Hematopoietic multipotent progenitor cell treated with erythropoietin and hydrocortisone succinate and interleukin-3 and kit ligand, for 15 days (in vitro differentiated cells): ENCODE measurements around the gene NUDT5.
A peak's percentile ranks its signal among the peaks of the same experiment; 100 is the strongest.
"Not testable (repeated sequence)": the region's sequence is repeated elsewhere in the genome, so short reads cannot be mapped to it uniquely, and the experiment has no call there.

Experiments used
- DNase-seq: peaks from one replicate; pipeline ENCODE4 v3.0.0-alpha.2; 2015; ENCODE audit warnings: low spot score

Gene NUDT5

DNA sequence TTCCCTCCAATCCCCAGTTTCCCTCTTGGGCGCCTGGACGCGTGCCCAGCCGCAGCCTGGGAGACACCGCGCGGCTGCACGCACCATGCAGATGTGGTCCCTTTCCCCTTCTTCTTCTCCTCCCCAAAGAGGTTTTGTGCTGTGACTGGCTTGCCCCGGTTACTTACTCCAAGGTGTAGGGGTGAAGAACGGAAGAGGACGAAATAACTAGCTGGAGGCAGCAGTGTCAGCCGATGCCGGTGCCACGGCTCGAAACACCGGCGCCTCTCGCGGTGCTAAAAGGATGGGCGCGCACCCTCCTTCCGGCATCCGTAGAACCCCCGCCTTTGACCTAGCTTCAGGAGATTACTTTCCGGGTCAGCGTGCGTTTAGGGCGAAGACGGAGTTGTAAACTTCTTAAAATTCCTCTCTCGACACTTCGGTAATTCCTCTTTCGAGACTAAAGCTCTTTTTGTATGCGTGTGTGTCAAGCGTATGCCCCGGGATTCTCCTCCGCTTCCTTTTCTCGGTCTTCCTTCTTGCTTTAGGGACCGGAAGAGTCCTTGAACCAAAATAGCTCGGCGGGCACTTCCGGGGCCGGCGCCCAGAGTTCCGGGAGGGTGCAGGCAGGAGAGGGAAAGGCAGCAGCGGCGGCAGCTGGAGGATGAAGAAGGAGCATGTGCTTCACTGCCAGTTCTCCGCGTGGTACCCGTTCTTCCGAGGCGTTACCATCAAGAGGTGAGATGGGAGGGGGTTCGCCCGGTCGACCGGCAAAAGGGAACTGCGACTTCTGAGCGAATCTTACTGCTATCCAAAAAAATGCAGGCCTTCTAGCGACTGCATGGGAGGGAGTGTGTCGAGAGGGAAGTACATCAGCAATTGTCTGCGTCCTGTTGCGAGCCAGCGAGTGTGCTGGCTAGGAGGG lies at the start of gene NUDT5, which contains the start of gene CDC123:
NUDT5 (minus strand) TSS at position 289 of the 904 bp plus-strand sequence. CDS start 9,600 bp downstream, outside the sequence.
CDC123 (plus strand) TSS at position 586 of the 904 bp plus-strand sequence; CDS start at position 644, 58 bp downstream.
- DNase-seq, result peak; percentile 87

DNA sequence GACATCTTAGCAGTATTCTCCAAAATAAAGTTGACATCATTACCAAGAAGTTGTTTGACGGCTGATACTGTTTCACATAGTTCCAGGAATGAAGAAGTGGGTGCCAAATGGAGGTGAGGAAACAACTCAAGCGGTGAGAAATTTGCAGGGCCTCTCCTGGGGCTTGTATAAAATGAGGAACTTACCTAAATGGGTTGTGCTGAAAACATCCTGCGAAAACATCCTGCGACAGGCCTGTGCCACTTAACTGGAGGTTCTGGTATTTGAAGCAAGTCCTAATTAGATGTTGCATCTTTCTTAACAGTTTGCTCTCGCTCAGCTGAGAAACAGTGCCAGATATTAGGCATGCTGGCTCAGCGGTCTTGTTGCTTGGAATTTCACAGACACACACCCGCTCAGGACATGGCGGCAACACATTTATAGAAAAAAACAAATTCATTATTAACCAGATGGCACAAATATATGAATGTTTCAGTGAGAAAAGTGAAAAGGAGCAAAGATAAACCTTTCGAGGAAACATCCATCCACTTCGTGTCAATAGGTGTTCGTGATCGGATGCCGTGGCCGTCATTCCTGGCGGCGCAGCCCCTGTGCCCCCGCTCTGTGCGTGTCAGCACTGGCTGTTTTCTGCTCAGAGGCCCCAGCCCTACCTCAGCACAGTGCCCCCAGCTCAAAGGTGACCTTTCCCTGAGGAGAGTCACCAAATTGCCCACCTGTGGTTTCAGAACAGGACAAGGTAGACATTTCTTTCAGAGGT lies 48.4 kb upstream of the NUDT5 start:
- DNase-seq, result no peak

DNA sequence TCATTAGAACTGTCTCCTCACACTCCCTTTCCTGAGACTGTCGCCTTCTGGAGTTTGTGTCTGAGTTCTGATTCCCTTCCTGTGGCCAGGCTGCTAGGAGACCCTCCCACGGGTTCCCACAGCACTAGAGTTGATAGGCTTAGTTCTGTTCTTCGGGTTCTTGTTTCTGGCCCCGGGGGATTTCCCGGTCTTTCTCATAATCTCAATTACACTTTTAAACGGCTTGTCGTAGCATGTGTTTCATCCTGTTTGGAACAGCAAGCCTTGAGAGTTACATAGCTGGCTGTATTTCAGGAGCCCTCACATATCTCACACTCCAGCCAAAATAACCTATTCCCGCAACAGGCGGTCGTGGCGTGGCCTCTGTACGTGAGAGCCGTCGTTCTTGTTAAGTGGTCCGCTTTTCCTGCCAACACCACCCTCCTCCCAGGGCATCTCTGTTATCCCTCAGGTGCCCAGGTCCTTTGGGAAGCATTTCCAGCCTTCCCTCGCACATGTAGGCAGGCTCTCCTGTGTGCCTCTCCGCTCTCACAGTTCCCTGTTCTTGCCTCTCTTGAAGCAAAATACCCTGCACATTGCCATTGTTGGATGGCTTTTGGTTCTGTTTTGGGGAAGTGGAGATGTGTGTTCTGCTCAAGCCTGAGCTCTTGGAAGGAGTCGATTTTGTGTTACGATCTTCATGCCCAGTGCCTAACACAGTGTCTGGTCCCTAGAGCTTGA lies 46.3 kb upstream of the NUDT5 start:
- DNase-seq, result no peak

DNA sequence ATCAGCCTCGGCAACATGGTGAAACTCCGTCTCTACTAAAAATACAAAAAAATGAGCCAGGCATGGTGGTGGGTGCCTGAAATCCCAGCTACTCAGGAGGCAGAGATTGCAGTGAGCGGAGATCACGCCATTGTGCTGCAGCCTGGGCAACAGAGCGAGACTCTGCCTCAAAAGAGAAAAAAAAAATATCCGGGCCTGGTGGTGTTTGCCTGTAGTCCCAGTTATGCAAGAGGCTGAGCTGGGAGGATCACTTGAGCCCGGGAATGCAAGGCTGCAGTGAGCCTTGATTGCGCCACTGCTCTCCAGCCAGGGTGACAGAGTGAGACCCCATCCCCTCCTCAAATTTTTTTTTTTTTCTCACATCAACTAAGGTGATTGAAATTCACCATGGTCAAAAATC lies 43.1 kb upstream of the NUDT5 start:
- DNase-seq, result no peak

DNA sequence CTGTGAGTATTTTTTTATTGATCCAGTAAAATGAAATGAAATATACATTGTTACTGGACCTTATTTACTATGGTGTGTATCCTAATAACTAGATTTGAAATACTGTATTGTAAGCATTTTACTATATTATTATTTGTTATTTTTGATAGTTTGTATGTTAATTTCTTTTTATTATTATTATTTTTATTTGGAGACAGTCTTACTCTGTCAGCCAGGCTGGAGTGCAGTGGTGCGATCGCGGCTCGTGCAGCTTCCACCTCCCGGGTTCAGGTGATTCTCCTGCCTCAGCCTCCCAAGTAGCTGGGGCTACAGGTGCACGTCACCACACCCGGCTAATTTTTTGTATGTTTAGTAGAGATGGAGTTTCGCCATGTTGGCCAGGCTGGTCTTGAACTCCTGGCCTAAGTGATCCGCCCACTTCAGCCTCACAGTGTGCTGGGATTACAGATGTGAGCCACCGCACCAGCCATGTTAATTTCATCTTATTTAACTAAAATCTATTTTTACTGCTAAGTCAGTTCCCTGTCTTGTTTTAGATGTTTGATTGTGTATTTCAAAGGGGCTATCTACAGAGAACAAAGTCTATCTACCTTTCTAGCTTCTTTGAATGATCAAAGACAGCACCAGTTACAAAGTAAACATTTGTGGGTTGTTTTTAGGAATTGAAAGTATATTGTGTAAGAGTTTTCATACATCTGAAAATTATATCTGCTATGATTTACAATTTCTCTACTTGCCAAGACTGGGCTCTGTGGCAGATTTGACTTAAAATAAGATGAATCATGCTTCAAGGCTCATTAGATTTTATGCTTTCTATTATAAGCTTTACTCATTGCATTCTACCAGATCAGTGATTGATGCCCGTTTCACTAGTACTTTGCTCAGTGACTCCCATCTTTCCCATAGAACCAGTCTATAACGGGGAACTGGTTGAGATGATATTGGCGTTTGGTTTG lies 41.9 kb upstream of the NUDT5 start:
- DNase-seq, result no peak

DNA sequence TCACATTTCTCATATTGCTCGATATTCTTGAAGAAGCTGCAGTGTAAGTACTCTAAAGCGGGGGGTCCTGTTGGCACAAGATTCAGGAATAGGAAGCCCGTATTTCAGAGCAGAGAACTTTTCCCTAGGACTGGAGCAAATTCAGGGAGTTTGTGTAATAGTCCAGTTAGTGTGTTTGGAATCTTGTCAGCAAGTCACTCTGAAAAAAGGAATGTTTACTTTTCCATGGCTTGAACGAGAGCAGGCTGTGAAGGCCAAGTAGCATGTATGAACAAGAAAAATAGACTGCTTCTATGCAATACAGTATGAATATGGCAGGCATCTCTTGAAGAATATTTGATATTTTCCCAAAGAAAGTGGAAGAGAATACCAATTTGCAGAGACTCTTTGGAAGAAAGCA lies 40.1 kb upstream of the NUDT5 start:
- DNase-seq, result no peak

DNA sequence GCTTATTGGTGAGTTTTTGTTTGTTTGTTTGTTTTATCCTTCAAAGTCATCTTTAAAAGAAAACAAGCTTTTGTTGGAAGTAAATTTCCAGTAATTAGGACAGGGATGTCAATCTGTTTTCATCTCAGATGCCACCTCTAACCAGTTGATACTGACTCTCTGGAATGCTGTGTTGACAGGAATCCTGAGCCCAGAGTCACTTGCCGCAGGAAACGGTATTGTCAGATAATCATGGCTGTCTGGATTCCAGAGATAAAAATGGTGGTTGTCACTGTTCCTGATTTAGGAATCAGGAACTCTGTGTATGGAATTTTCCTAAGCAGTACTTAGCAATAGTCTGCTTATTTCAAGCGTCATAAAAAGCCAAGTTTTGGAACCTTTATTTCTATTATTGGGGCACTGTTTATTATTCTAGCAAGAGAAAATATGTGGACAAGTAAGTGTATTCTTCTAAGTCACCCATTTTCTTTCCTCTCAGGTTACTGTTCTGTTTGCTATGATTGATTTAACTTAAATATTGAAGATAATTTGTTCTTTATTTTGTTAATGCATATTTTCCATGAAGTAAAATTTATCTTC lies 39.5 kb upstream of the NUDT5 start:
- DNase-seq, result no peak

DNA sequence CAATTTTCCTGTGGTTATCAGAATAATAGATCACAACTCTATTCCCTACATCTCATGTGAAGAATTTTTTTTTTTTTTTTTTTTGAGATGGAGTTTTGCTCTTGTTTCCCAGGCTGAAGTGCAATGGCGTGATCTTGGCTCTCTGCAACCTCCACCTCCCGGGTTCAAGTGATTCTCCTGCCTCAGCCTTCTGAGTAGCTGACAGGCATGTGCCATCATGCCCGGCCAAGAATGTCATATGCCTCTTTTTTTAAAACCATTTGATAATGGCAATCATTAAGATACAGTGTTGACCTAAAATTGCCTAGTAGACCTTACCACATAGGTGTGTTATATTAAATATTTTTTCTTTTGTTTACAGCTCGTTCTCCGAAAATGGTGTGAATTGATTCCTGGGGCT lies 39.0 kb upstream of the NUDT5 start:
- not testable (repeated sequence) for DNase-seq

DNA sequence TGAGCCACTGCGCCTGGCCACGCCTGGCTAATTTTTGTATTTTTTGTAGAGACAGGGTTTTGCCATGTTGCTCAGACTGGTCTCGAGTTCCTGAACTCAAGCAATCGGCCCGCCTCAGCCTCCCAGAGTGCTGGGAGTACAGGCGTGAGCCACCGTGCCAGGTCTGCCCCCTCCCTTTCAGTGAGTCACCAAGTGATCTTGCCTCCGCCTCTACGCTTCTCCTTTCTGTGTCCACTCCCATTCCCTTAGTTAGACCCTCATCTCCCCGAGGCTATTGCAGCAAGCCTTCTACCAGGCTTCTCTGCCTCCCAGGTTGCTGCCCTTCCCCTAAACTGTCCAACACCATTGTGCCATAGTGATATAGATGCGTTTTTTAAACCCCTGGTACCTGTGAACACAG lies 33.2 kb upstream of the NUDT5 start:
- no peak for DNase-seq

DNA sequence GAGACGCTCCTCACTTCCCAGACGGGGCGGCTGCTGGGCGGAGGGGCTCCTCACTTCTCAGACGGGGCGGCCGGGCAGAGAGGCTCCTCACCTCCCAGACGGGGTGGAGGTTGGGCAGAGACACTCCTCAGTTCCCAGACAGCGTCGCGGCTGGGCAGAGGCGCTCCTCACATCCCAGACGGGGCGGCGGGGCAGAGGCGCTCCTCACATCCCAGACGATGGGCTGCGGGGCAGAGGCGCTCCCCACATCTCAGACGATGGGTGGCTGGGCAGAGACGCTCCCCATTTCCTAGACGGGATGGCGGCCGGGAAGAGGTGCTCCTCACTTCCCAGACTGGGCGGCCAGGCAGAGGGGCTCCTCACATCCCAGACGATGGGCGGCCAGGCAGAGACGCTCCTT lies 30.7 kb upstream of the NUDT5 start:
- not testable (repeated sequence) for DNase-seq

DNA sequence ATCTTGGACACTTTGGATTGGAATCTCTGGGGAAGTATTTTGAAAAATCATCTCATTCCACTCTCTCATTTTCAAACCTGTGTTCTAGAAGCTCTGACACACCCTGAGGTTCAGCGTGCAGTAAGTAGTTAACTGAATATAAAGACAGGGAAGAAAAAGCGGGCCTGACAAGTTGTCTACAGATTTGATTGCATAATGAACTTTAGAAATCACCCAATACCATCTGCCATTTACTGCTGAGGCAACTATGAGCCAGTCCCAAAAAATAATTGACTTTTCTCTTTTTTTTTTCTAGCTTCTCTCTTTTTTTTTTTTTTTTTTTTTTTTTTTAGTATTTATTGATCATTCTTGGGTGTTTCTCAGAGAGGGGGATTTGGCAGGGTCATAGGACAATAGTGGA lies 29.8 kb upstream of the NUDT5 start:
- DNase-seq, result no peak

DNA sequence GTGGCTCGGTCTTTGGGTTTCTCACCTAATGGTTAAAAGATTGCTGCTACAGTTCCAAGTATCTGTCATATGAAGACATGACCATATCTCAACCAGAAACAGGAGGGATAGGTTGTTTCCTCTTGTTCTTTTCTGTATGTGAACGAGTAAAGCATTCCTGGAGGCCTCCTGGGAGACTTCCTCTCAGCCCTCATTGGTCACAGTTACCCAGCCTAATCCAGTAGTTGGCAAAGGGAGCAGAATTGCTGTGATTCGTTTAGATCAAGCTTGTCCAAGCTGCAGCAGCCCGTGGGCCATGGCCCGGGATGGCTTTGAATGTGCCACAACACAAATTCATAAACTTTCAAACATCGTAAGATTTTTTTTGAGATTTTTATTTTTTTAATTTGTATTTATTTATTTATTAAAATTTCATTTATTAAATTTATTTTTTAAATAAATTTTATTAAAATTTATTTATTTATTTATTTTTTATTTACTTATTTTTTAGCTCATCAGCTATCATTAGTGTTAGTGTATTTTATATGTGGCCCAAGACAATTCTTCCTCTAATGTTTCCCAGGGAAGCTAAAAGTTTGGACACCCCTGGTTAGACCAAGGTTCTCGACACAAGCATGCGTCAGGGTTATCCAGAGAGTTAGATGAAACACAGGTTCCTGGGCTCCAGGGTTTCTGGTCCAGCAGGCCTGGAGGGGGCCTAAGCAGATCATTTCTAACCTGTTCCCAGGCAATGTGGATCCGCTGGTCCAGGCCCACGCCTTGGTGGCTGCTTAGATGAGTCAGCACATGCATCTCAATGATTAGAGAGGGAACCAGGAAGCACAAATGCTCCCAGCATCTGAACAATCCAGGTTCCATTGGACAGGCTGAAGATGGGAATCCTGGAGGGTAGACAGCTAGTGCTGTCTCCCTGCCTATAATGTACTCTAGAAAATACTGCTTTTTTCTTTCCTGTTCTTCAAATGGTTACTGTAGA lies 25.9 kb upstream of the NUDT5 start:
- DNase-seq, result peak; percentile 48

DNA sequence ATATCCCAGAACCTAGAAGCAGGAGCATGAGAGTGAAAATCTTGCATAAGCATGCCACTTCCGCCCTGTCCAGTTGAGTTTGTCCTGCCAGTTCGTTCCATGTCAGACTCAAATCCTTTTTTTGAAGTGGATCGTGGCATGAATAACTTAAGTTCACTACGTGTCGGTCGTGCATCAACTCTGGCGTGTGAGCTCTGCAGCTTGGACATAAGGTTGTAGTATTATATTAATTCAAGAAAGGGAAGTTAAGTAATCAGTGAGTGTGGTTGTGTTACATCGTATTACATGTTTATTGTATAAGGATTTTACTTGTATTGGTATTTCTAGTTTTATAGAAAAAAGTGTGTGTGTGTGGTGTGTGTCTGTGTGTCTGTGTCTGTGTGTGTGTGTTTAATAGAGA lies 23.3 kb upstream of the NUDT5 start:
- DNase-seq, result no peak

DNA sequence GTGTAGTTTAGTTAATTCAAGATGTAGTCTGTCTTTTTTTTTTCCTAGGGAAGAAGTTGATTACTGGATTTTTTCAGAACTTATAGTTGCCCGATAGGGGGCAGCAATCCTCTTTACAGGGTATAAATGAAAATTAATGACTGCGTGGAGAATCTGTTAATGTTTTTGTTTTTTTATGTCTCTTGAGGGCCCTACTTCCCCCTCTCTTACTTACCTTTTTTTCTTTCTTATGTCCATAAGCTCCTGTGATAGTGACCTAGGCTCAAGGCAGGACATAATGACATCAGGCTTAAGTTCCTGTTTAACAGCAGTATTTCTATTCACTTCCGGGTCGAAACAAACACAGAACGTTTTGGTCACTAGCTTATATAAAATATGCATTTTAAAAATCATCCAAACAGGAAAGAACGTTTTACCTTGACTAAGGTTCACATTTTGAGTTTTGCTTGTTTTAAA lies 19.1 kb upstream of the NUDT5 start:
- DNase-seq, result peak; percentile 84

DNA sequence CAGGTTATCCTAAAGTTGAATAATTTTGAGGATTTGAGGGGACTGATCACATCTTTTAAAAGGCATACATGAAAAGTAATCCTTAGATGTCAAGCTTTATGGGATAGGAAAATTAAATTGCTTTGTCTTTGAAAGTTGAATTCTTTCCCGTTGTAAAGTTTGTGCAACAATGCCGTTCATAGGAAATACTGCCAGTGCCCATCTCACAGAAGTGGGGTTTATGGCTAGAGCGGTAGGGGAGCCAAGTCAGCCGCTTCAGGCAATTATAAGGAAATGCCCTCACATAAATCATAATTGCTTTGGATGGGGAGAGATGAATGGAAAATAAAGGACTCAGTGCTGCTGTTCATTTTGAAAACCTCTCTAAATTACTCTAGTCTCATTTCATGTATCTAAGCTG lies 18.4 kb upstream of the NUDT5 start:
- no peak for DNase-seq

DNA sequence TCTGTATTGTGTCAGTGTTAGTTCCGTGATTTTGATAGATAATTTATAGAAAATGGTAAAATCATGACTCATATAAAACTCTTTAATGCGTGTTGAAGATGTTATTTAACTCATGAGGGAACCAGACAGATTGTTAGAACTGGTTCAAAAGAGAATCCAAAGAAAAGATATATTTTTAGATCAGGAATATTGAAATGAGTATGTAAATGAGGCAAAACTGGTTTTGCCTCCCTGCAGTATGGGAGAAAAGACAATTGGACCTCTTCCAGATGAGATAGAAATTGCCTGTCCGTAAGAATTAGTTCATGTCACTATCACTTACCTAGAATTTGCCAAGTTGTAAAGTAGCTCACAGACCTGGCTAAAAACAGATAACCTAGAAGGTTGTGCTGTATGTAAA lies 17.9 kb upstream of the NUDT5 start:
- peak; percentile 30 for DNase-seq

DNA sequence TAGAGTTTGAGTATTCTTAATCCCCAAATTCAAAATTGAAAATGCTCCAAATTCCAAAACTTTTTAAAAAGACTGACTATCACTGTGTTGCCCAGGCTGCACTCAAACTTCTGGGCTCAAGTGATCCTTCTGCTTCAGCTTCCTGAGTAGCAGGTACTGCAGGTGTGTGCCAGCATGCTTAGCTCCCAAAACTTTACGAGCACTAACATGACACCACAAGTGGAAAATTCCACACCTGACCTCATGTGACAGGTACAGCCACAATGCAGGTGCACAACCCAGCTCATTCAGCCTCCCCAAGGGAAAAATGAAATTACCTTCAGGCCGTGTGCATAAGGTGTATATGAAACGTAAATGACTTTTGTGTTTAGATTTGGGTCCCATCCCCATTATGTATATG lies 16.8 kb upstream of the NUDT5 start:
- no peak for DNase-seq

DNA sequence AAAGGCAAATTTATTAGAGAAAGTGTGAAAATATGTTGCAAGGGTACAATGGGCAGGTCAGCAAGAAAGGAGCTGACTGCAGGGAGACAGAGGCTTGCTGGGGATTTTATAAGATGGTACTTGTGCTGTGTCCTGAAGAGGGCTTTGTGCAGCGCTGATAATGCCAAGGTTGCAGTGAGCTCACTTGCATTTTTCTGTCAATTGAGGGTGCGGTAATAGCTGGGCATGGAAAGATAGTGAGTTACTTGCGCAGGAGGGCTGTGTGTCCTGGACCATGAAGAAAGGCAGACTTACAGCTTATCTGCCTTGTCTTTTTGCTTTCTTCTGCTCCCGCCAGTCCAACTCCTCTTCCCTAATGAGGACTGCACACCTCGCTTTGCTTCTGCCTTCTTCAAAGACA lies 12.8 kb upstream of the NUDT5 start:
- DNase-seq, result peak; percentile 64

DNA sequence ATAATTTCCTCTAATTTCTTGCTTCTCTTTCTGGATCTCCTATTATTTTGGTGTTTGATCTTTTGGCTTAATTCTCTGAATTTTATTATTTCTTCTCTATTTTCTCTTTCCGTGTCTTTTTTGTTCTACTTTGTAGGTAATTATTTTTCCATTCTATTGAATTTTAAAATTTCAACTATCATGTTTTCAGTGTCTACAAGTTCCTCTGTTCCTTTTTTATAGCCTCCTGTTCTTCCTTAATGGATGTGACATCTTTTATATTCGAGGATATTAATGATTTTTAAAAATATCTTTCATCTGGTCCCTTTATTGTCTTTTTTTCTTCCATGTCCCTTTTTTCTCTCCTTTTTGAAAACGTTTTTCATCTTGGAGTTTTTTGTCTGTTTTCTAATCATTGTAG lies 11.4 kb upstream of the NUDT5 start:
- DNase-seq, result no peak

DNA sequence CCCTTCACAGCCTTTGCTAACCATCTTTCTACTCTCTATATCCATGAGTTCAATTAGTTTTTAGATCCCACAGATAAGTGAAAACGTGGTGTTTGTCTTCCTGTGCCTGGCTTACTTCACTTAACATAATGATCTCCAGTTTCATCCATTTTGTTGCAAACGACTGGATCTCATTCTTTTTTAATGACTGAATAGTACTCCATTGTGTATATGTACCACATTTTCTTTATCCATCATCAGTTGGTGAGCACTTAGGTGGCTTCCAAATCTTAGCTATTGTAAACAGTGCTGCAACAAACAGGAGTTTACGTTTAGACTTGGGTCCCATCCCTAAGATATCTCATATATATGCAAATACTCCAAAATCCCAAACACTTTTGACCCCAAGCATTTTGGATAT lies 9.4 kb upstream of the NUDT5 start:
- DNase-seq, result no peak
